SHP77 treated with DMSO at 0.1 percent for 48 hours (cell line): ENCODE data around the gene SNX21.
"Not testable (repeated sequence)": the region's sequence is repeated elsewhere in the genome, so short reads cannot be mapped to it uniquely, and the experiment has no call there.

ENCODE experiments used
- DNase-seq: peaks from one replicate; lab custom pipeline; 2025; lab: John Stamatoyannopoulos, UW

SNX21 gene

GRCh38 chr20:45850926-45851325 lies 17.3 kb downstream of the SNX21 start:
- no peak for DNase-seq

- no peak for DNase-seq
Observed at GRCh38 chr20:45851501-45851900, 17.9 kb downstream of the SNX21 start.

- DNase-seq, result no peak
Observed at GRCh38 chr20:45852326-45852725, 18.7 kb downstream of the SNX21 start.

- no peak for DNase-seq
Observed at GRCh38 chr20:45853484-45853883, 19.9 kb downstream of the SNX21 start.

GRCh38 chr20:45857114-45857881 lies 23.7 kb downstream of the SNX21 start, which contains the start of the genes ACOT8 and ZSWIM3:
TSS of gene ACOT8 (minus strand) at chr20:45857392. CDS start at chr20:45857315, 77 bp downstream.
TSS of gene ZSWIM3 (plus strand) at chr20:45857614. CDS start at chr20:45857826, 212 bp downstream.
- peak; percentile 97 for DNase-seq

- no peak for DNase-seq
Observed at GRCh38 chr20:45857882-45858216, 24.2 kb downstream of the SNX21 start.

GRCh38 chr20:45859916-45860315 lies 26.3 kb downstream of the SNX21 start:
- no peak for DNase-seq

- peak; percentile 74 for DNase-seq
Observed at GRCh38 chr20:45860560-45861220, 27.1 kb downstream of the SNX21 start.

- DNase-seq, result no peak
Observed at GRCh38 chr20:45861221-45862075, 27.8 kb downstream of the SNX21 start.

GRCh38 chr20:45863543-45864470 lies 30.2 kb downstream of the SNX21 start:
- no peak for DNase-seq

GRCh38 chr20:45866454-45866853 lies 32.9 kb downstream of the SNX21 start:
- DNase-seq, result no peak

GRCh38 chr20:45867136-45867818 lies 33.7 kb downstream of the SNX21 start:
- DNase-seq, result no peak

- no peak for DNase-seq
Observed at GRCh38 chr20:45867819-45868176, 34.2 kb downstream of the SNX21 start.

GRCh38 chr20:45872626-45873025 lies 39.0 kb downstream of the SNX21 start:
- DNase-seq, result no peak

GRCh38 chr20:45873409-45874103 lies 40.0 kb downstream of the SNX21 start:
- no peak for DNase-seq

- DNase-seq, result not testable (repeated sequence)
Observed at GRCh38 chr20:45874104-45874481, 40.5 kb downstream of the SNX21 start.

- no peak for DNase-seq
Observed at GRCh38 chr20:45874576-45874975, 41.0 kb downstream of the SNX21 start.

- no peak for DNase-seq
Observed at GRCh38 chr20:45878076-45878761, 44.6 kb downstream of the SNX21 start.

- DNase-seq, result peak; percentile 90
Observed at GRCh38 chr20:45880988-45881788, 47.6 kb downstream of the SNX21 start, which contains the start of gene ZSWIM1. TSS of gene ZSWIM1 (plus strand) at chr20:45881227. CDS start at chr20:45882593, 1,366 bp downstream.
